Uterus (tissue), 4 donors: ENCODE data around the gene GRPEL2. TPM values are rescaled to one million over a fixed set of nuclear protein-coding genes. Genes with fewer than 3 reads are reported as not detected.

ENCODE experiments used
- DNase-seq, 2 donors: peaks; one replicate each; pipeline ENCODE4 v3.0.0-alpha.2; 2019 to 2020
- H3K27ac ChIP-seq, 2 donors: fragments of 200-600 bp; sonication (generic); 1 replicate in 1 of 2; 2 replicates in 1 of 2; pipeline ENCODE4 v1.5.1; 2016 to 2018
- H3K27me3 ChIP-seq, 2 donors: fragments of 200-600 bp; sonication (generic); one replicate each; pipeline ENCODE4 v1.5.1; 2018 to 2019; ENCODE audit warnings: control low read depth in 1 of 2
- H3K36me3 ChIP-seq, 2 donors: fragments of 200-600 bp; sonication (generic); one replicate each; pipeline ENCODE4 v1.5.1; 2019; ENCODE audit warnings: control low read depth in 1 of 2
- H3K4me1 ChIP-seq, 2 donors: fragments of 200-600 bp; sonication (generic); one replicate each; pipeline ENCODE4 v1.5.1; 2018 to 2019; ENCODE audit warnings: control low read depth in 1 of 2
- H3K4me3 ChIP-seq, 2 donors: fragments of 200-600 bp; sonication (generic); 1 replicate in 1 of 2; 2 replicates in 1 of 2; pipeline ENCODE4 v1.5.1; 2018 to 2019; ENCODE audit warnings: mild to moderate bottlenecking in 1 of 2
- H3K9me3 ChIP-seq, 2 donors: fragments of 200-600 bp; sonication (generic); one replicate each; pipeline ENCODE4 v1.5.1; 2019; ENCODE audit warnings: control low read depth in 1 of 2
- POLR2A ChIP-seq, 2 donors: fragments of 450-650 bp; IDR thresholded peaks; one replicate each; pipeline ENCODE4 v1.6.1; 2016; ENCODE audit warnings: antibody characterized with exemption in 2 of 2, mild to moderate bottlenecking in 1 of 2, moderate library complexity in 1 of 2
- intact Hi-C: fragments of 100-400 bp; cut with DNase I; formaldehyde crosslinking; loops from one replicate; pipeline ENCODE4 v1.15.1; 2023; ENCODE audit warnings: low total_unique reads
- total RNA-seq, 4 donors: library from RNA; depleted of rRNA in 3 of 4; stranded (reverse); fragments of >200 nt in 3 of 4; gene quantifications; one replicate each; pipeline versions ENCODE4 v1.1.0 to v1.2.4, GENCODE V29; 2014 to 2023
- TF ChIP-seq, protein P1 (sequence below), 4 experiments: fragments of 200-600 bp in 2 of 4; fragments of 450-650 bp in 2 of 4; sonication (generic) in 2 of 4; IDR thresholded peaks; one replicate each; pipeline ENCODE4 v1.5.1; 2016 to 2019; ENCODE audit warnings: antibody characterized with exemption in 4 of 4, mild to moderate bottlenecking in 2 of 4, moderate library complexity in 1 of 4
- donor health status: DM: yes; HTN: yes; CAD: no.

The GRPEL2 gene
- total RNA-seq, 4 donors from 2014 or later = 13.5 to 27.0 (median 22.6) TPM

DNA sequence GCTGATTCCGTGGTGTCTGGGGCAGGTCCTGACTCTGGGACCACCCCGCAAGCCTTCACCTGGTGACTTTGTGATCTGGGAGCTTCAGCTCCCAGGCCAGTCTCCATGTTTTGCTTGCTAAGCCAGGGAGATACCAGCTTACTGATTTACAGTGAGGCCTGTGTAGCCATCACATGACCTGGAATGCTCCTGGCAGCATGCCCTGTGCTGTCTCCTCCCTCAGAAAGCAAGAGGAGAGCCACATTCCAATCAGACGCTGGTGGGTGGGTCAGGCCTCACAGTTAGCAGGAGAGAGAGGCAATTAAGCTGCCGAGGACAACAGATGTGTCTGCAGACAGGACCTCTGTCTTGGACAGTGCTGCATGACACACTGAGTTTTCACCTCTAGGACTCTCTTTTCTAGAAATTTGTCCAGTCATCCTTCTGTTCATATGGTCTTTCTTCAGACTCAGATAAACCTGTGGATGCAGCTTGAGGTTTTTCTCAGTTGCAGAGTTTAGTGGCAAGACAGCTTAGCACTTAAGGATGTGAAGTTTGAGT, 24.4 kb upstream of the GRPEL2 start:
- peak overlapping the region; percentile 77 to 82 for H3K27ac ChIP-seq
- DNase-seq = peak; percentile 83 to 90
- H3K4me1 ChIP-seq = no peaks in the 10 kb centered on the region
- H3K4me3 ChIP-seq = no peak overlapping the region
- intact Hi-C loops = no loop called here
- H3K27me3 ChIP-seq = no peaks in the 10 kb centered on the region
- no peaks in the 10 kb centered on the region for H3K9me3 ChIP-seq
- no peaks in the 10 kb centered on the region for H3K36me3 ChIP-seq
- TF ChIP-seq POLR2A (IDR thresholded peaks at IDR 0.05) = no peak
- TF ChIP-seq, protein P1, sequence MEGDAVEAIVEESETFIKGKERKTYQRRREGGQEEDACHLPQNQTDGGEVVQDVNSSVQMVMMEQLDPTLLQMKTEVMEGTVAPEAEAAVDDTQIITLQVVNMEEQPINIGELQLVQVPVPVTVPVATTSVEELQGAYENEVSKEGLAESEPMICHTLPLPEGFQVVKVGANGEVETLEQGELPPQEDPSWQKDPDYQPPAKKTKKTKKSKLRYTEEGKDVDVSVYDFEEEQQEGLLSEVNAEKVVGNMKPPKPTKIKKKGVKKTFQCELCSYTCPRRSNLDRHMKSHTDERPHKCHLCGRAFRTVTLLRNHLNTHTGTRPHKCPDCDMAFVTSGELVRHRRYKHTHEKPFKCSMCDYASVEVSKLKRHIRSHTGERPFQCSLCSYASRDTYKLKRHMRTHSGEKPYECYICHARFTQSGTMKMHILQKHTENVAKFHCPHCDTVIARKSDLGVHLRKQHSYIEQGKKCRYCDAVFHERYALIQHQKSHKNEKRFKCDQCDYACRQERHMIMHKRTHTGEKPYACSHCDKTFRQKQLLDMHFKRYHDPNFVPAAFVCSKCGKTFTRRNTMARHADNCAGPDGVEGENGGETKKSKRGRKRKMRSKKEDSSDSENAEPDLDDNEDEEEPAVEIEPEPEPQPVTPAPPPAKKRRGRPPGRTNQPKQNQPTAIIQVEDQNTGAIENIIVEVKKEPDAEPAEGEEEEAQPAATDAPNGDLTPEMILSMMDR (IDR thresholded peaks at IDR 0.05) = no peak

DNA sequence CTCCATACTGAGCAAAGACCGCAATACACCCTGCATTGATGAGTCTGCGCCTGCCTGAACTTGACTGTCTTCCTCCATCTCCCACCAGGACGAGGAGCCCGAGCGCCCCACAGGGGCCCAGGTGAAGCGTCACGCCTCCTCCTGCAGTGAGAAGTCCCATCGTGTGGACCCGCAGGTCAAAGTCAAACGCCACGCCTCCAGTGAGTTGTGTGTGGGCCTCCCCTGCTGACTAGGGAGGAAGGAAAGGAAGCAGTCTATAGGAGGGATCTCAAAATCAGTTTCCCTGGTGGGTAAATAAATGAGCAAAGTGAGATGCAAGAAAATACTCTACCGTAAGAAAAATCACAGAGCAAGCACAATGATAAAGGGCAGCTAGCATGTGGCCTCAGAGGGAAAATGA, 22.8 kb upstream of the GRPEL2 start:
- Histone ChIP-seq H3K36me3 (no peaks in the 10 kb centered on the region), H3K27me3 (no peaks in the 10 kb centered on the region), H3K4me3 (no peak overlapping the region), H3K4me1 (no peaks in the 10 kb centered on the region), H3K27ac (peak overlapping the region; percentile 41 to 77), H3K9me3 (no peaks in the 10 kb centered on the region)
- no peak for DNase-seq
- TF ChIP-seq, protein P1 (IDR thresholded peaks at IDR 0.05) = no peak
- TF ChIP-seq POLR2A (IDR thresholded peaks at IDR 0.05) = no peak
- intact Hi-C loops = no loop called here

DNA sequence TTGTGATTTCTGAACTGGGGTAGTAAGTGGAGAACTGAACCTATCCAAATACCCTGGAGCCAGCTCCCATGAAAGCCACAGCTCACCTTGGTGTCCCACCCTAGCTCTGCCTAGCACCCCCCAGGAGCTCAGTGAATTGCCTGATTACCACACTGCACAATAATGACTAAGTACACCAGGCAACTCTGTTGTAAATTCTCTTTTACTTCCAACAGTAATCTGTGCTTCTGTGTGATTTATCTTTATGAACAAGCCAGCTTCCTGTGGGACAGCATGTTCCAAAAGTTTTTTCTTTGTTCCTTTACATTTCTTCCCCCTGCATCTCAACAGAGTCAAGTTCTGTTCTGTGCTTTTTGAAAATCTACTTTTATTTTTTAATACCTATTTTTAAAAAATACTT, 22.1 kb upstream of the GRPEL2 start:
- H3K27ac ChIP-seq = peak overlapping the region; percentile 41 to 77

DNA sequence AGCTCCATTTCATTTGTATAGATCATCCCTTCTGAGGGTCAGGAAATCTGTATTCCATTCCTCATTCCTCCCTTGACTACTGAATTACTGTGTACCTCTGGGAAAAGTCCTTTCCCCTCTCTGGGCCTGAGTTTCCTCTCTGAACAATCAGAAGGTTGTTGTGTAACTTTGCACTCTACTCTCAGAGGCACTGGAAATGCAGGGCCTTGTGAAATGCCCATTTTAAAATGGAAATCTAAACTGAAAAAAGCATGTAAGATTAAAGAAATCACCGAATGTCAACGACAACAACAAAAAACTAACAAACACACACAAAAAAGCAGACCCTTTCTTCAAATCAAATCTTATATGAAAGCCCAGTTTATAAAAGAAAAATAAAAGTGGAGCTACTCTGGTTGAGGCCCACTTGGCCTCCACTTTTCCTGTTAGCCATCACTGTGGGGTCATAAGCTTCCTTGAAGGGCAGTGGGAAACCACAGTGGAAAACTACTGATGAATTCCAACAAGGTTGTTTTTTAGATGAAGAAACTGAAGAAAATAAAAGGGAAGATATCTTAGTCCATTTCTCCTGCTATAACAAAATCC, 21.6 kb upstream of the GRPEL2 start:
- Histone ChIP-seq H3K27ac (peak overlapping the region; percentile 46 to 77), H3K36me3 (no peaks in the 10 kb centered on the region), H3K4me1 (no peaks in the 10 kb centered on the region), H3K4me3 (no peak overlapping the region), H3K27me3 (no peaks in the 10 kb centered on the region), H3K9me3 (no peaks in the 10 kb centered on the region)
- no peak for DNase-seq
- TF ChIP-seq POLR2A (IDR thresholded peaks at IDR 0.05) = no peak
- TF ChIP-seq, protein P1 (IDR thresholded peaks at IDR 0.05) = no peak
- intact Hi-C loops = no loop called here

More for the DNA sequence above, 22.1 kb upstream of the GRPEL2 start:
- no peak for TF ChIP-seq POLR2A (IDR thresholded peaks at IDR 0.05)
- TF ChIP-seq, protein P1 (IDR thresholded peaks at IDR 0.05) = no peak
- no peak for DNase-seq
- no peaks in the 10 kb centered on the region for H3K9me3 ChIP-seq
- no peaks in the 10 kb centered on the region for H3K36me3 ChIP-seq
- no peaks in the 10 kb centered on the region for H3K27me3 ChIP-seq
- intact Hi-C loops = no loop called here
- H3K4me3 ChIP-seq = no peak overlapping the region
- no peaks in the 10 kb centered on the region for H3K4me1 ChIP-seq

DNA sequence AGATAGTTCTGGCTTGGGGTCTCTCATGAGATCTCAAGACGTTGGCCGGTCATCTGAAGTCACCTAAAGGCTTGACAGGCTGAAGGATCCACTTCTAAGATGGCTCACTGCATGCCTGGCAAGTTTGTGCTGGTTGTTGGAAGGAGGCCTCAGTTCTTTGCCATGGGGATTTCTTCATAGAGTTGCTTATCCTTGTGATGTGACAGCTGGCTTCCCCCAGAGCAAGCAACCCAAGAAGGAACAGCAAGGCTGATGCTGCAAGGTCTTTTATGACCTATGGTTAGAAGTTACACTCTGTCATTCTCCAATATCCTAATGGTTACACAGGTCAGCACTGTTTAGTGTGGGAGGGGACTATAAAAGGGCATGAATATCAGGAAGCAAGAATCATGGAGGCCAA, 20.7 kb upstream of the GRPEL2 start:
- intact Hi-C loops = no loop called here
- no peak for DNase-seq
- H3K36me3 ChIP-seq = no peaks in the 10 kb centered on the region
- no peaks in the 10 kb centered on the region for H3K4me1 ChIP-seq
- H3K9me3 ChIP-seq = no peaks in the 10 kb centered on the region
- peak overlapping the region in 1 of 2 donors; percentile 77 for H3K27ac ChIP-seq
- TF ChIP-seq POLR2A (IDR thresholded peaks at IDR 0.05) = no peak
- TF ChIP-seq, protein P1 (IDR thresholded peaks at IDR 0.05) = no peak
- H3K4me3 ChIP-seq = no peak overlapping the region
- H3K27me3 ChIP-seq = no peaks in the 10 kb centered on the region
